ENCODE data around the gene ZNF185. TPM values are rescaled to one million over a fixed set of nuclear protein-coding genes. Genes with fewer than 3 reads are reported as not detected.

ZNF185 gene
- total RNA-seq, 1 experiment from 2014 or later = 11.3 TPM

DNA sequence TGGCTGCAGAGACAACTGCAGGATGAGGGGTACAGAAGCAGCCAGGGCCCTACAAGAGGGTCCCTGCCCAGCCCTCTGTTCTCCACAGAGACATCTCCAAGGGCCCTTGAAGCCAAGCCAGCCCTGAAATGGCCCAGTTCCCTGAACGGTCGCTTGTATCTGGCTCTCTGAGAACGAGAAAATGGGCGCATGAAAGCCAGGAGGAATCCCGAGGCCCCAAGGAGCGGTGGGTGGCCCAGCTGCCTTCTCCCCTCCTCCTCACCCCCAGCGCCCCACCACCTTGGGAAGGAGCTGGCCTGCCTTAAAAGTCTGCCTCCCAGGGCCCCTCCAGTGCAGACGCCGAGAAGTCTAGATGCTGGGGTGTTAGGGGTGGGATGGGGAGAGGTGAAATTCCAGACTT lies 5.7 kb downstream of the ZNF185 start:
- Histone ChIP-seq H2AK5ac (ENCODE audit: insufficient read length, low read length) (no peak overlapping the region), H3K56ac (ENCODE audit: insufficient read length, low read depth, low read length) (no peak overlapping the region), H2BK12ac (ENCODE audit: insufficient read length, low read depth, low read length) (no peak overlapping the region), H3T11ph (ENCODE audit: low read length) (no peak overlapping the region), H2AFZ (ENCODE audit: low read length) (no peak overlapping the region), H4K8ac (replicated peaks; ENCODE audit: insufficient read length, low read depth, low read length) (no peak overlapping the region), H3K4me1 (ENCODE audit: insufficient read depth, low read length) (no peaks in the 10 kb centered on the region), H4K91ac (ENCODE audit: insufficient read length, low read depth, low read length) (no peak overlapping the region), H2BK20ac (ENCODE audit: low read depth, low read length, poor library complexity, severe bottlenecking) (no peak overlapping the region), H4K20me1 (ENCODE audit: control insufficient read depth, insufficient read depth, insufficient read length) (no peaks in the 10 kb centered on the region), H3K9ac (ENCODE audit: extremely low read depth, insufficient read length, low read length) (no peak overlapping the region), H2BK120ac (ENCODE audit: low read depth, low read length, poor library complexity, severe bottlenecking) (no peak overlapping the region), H3K4me2 (ENCODE audit: insufficient read depth, insufficient read length, low read length) (no peak overlapping the region), H4K5ac (ENCODE audit: insufficient read length, low read depth, low read length) (no peak overlapping the region), H2BK15ac (ENCODE audit: low read depth, low read length) (no peak overlapping the region), H3K27me3 (ENCODE audit: insufficient read depth, low read length) (no peaks in the 10 kb centered on the region), H3K23me2 (ENCODE audit: insufficient read length, low read depth, low read length, poor library complexity, severe bottlenecking) (peaks cover 5% of the 10 kb centered on the region), H3K14ac (ENCODE audit: insufficient read depth, low read length) (no peak overlapping the region), H3K4ac (ENCODE audit: low read depth, low read length) (no peak overlapping the region), H3K79me1 (ENCODE audit: insufficient read depth, low read depth, low read length, poor library complexity, severe bottlenecking) (no peaks in the 10 kb centered on the region), H3K79me2 (ENCODE audit: insufficient read depth, low read length) (no peaks in the 10 kb centered on the region), H3K9me3 (ENCODE audit: control insufficient read depth, low read depth, low read length) (peaks cover 23% of the 10 kb centered on the region), H3K23ac (ENCODE audit: insufficient read length, low read depth, low read length) (no peak overlapping the region), H3K18ac (ENCODE audit: insufficient read length, low read depth, low read length) (no peak overlapping the region), H2BK5ac (ENCODE audit: insufficient read length, low read length) (no peak overlapping the region), H3K27ac (ENCODE audit: insufficient read length, low read depth, low read length) (no peak overlapping the region)
- TF ChIP-seq, protein P1, sequence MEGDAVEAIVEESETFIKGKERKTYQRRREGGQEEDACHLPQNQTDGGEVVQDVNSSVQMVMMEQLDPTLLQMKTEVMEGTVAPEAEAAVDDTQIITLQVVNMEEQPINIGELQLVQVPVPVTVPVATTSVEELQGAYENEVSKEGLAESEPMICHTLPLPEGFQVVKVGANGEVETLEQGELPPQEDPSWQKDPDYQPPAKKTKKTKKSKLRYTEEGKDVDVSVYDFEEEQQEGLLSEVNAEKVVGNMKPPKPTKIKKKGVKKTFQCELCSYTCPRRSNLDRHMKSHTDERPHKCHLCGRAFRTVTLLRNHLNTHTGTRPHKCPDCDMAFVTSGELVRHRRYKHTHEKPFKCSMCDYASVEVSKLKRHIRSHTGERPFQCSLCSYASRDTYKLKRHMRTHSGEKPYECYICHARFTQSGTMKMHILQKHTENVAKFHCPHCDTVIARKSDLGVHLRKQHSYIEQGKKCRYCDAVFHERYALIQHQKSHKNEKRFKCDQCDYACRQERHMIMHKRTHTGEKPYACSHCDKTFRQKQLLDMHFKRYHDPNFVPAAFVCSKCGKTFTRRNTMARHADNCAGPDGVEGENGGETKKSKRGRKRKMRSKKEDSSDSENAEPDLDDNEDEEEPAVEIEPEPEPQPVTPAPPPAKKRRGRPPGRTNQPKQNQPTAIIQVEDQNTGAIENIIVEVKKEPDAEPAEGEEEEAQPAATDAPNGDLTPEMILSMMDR (conservative IDR thresholded peaks at IDR 0.05) = no peak
- no CpG with 5 or more reads among the region's 9 CpGs for WGBS (ENCODE audit: extremely low coverage, insufficient read length, low lambda C conversion rate)
- peak overlapping the region in 1 of 3 experiments; percentile 68; a peak in 1 of 7 replicates for H3K27ac Mint-ChIP-seq
- peak overlapping the region in 1 of 2 experiments; percentile 40; a peak in 1 of 5 replicates for H3K4me3 Mint-ChIP-seq
- DNase-seq = no peak
- H3K27me3 Mint-ChIP-seq (ENCODE audit: low read depth) = peaks cover 7% of the 10 kb centered on the region
- peaks cover 2 to 9% (median 6%) of the 10 kb centered on the region in 3 experiments; a peak in 6 of 7 replicates for H3K36me3 Mint-ChIP-seq (ENCODE audit: insufficient read depth in 1 of 3, low read depth in 3 of 3)
- peaks cover 23 to 32% of the 10 kb centered on the region in 2 experiments for H3K4me1 Mint-ChIP-seq
- H3K9me3 Mint-ChIP-seq = peaks cover 60 to 69% of the 10 kb centered on the region in 2 experiments

All from H9 (cell line).